ENCODE data around the gene HABP2. TPM values are rescaled to one million over a fixed set of nuclear protein-coding genes. Genes with fewer than 3 reads are reported as not detected.

HABP2 gene
- total and polyA plus RNA-seq, 4 donors: not detected

DNA sequence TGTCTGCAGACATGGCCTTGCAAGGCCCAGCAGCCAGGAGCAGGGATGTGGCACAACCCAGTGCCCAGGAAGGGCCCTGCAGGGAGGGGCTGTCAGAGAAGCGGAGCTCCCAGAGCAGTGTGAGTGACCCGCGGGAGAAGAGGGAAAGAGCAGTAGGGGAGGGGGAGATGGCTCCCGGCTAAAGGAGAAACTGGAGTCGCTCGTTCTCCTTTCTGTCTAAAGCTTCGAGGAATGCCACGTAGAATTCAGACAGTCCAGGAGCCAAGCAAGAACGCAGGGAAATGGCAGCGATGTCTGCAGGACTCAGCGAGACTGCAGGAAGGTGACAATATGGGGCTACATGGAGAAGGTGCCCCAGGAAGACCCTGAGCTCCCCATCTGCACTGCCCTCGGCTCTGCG, 22.4 kb upstream of the HABP2 start:
- DNase-seq (no peak), ATAC-seq (ENCODE audit: low FRiP score) (no peak)
- H3K36me3 ChIP-seq (ENCODE audit: control insufficient read depth in 1 of 2, insufficient read depth in 2 of 2, low read length in 1 of 2): no peaks in the 10 kb centered on the region

GRCh38 chr10:113532724-113533123, 20.1 kb upstream of the HABP2 start:
- Histone ChIP-seq H3K36me3 (ENCODE audit: control insufficient read depth in 1 of 2, insufficient read depth in 2 of 2, low read length in 1 of 2) (no peaks in the 10 kb centered on the region), H3K4me3 (ENCODE audit: low read length in 2 of 2) (no peak overlapping the region), H3K27ac (ENCODE audit: low read depth in 1 of 2, low read length in 2 of 2) (no peak overlapping the region), H3K9me3 (ENCODE audit: control insufficient read depth, low read length) (no peaks in the 10 kb centered on the region), H3K4me1 (ENCODE audit: control insufficient read depth in 1 of 2, insufficient read depth in 2 of 2, low read length in 2 of 2) (no peaks in the 10 kb centered on the region), H3K27me3 (ENCODE audit: control insufficient read depth in 1 of 2, insufficient read depth in 2 of 2, low read length in 1 of 2) (no peaks in the 10 kb centered on the region)
- 80 to 83% methylated on average over 3 of the region's 3 CpGs for WGBS, 2 donors
- ATAC-seq (ENCODE audit: low FRiP score) (no peak), DNase-seq (peak in 1 of 2 donors; percentile 50)
- intact Hi-C loops (cut with DNase I): no loop called here

More for the DNA sequence above, 22.4 kb upstream of the HABP2 start:
- Histone ChIP-seq H3K9me3 (ENCODE audit: control insufficient read depth, low read length) (no peaks in the 10 kb centered on the region), H3K27ac (ENCODE audit: low read depth in 1 of 2, low read length in 2 of 2) (no peak overlapping the region), H3K27me3 (ENCODE audit: control insufficient read depth in 1 of 2, insufficient read depth in 2 of 2, low read length in 1 of 2) (no peaks in the 10 kb centered on the region), H3K4me3 (ENCODE audit: low read length in 2 of 2) (no peak overlapping the region), H3K4me1 (ENCODE audit: control insufficient read depth in 1 of 2, insufficient read depth in 2 of 2, low read length in 2 of 2) (no peaks in the 10 kb centered on the region)
- WGBS, 2 donors: 67 to 79% methylated on average over 13 of the region's 13 CpGs
- intact Hi-C loops (cut with DNase I): no loop called here

DNA sequence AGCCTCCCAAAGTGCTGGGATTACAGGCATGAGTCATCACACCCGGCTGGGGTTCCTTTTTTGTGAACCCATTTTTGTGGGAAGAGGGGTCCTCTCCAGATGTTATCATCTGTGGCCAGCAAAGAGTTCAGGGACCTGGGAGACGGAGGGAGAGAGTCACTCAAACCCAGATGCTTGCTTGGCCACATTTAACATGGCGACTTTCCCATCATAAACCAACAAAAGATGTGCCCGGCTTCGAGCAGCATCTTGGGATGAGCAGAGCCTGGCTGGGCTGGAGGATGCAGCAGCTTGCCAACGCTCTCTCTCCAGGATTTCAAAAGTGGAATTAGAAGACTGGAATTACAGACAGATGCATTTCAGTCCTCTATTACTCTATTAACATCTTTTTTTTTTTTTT, 19.1 kb upstream of the HABP2 start:
- Histone ChIP-seq H3K4me1 (ENCODE audit: control insufficient read depth in 1 of 2, insufficient read depth in 2 of 2, low read length in 2 of 2) (no peaks in the 10 kb centered on the region), H3K4me3 (ENCODE audit: low read length in 2 of 2) (no peak overlapping the region), H3K27me3 (ENCODE audit: control insufficient read depth in 1 of 2, insufficient read depth in 2 of 2, low read length in 1 of 2) (no peaks in the 10 kb centered on the region), H3K9me3 (ENCODE audit: control insufficient read depth, low read length) (no peaks in the 10 kb centered on the region), H3K27ac (ENCODE audit: low read depth in 1 of 2, low read length in 2 of 2) (no peak overlapping the region), H3K36me3 (ENCODE audit: control insufficient read depth in 1 of 2, insufficient read depth in 2 of 2, low read length in 1 of 2) (no peaks in the 10 kb centered on the region)
- 91 to 93% methylated on average over 6 of the region's 6 CpGs for WGBS, 2 donors
- DNase-seq (no peak), ATAC-seq (ENCODE audit: low FRiP score) (no peak)
- intact Hi-C loops (cut with DNase I): no loop called here

DNA sequence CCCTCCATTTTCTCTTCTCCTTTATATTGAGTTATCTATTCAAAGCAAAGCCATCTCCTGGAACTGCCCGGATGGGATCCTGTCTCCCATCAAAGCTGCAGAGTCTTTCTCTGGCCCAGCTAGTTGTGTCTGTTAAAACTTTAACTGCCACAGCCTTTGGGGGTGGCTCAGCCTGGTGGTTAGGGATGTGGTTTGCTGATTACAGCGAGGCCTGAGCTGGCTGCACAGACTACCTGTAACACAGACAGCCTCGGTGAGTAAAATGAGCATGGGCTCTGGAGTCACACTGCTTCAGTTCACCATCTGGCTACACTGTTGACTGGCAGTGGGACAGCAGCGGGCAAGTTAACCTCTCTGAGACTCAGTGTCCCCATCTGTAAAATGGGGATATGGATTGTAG, 18.4 kb upstream of the HABP2 start:
- no peaks in the 10 kb centered on the region for H3K4me1 ChIP-seq (ENCODE audit: control insufficient read depth in 1 of 2, insufficient read depth in 2 of 2, low read length in 2 of 2)
- no peak overlapping the region for H3K27ac ChIP-seq (ENCODE audit: low read depth in 1 of 2, low read length in 2 of 2)
- H3K27me3 ChIP-seq (ENCODE audit: control insufficient read depth in 1 of 2, insufficient read depth in 2 of 2, low read length in 1 of 2): no peaks in the 10 kb centered on the region
- H3K36me3 ChIP-seq (ENCODE audit: control insufficient read depth in 1 of 2, insufficient read depth in 2 of 2, low read length in 1 of 2): no peaks in the 10 kb centered on the region
- no peak for DNase-seq
- H3K4me3 ChIP-seq (ENCODE audit: low read length in 2 of 2): no peak overlapping the region
- intact Hi-C loops (cut with DNase I): no loop called here
- WGBS, 2 donors: 86 to 88% methylated on average over 4 of the region's 4 CpGs
- ATAC-seq (ENCODE audit: low FRiP score): no peak
- no peaks in the 10 kb centered on the region for H3K9me3 ChIP-seq (ENCODE audit: control insufficient read depth, low read length)

DNA sequence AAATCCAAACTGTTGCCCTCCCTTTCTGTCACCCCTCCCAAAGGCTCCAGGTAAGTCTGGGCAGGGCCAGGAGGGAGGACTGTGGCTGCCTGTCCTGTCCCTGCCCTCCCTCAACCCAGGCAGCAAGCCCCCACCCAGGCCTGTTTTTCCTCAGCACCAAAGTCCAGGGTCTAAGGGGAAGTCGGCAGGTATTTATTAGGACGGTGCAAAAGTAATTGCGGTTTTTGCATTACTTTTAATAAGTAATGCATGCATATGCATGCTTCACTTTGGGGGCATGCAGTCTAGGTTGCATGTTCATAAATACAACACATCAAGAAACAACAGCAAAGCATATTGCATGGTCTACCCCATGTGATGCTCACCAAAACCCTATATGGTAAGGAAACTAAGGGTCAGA, 15.2 kb upstream of the HABP2 start:
- H3K27ac ChIP-seq (ENCODE audit: low read depth in 1 of 2, low read length in 2 of 2): no peak overlapping the region
- intact Hi-C loops (cut with DNase I): no loop called here
- H3K36me3 ChIP-seq (ENCODE audit: control insufficient read depth in 1 of 2, insufficient read depth in 2 of 2, low read length in 1 of 2): no peaks in the 10 kb centered on the region
- no peak for DNase-seq
- 86 to 88% methylated on average over 3 of the region's 3 CpGs for WGBS, 2 donors
- H3K9me3 ChIP-seq (ENCODE audit: control insufficient read depth, low read length): no peaks in the 10 kb centered on the region
- no peaks in the 10 kb centered on the region for H3K4me1 ChIP-seq (ENCODE audit: control insufficient read depth in 1 of 2, insufficient read depth in 2 of 2, low read length in 2 of 2)
- H3K4me3 ChIP-seq (ENCODE audit: low read length in 2 of 2): no peak overlapping the region
- no peaks in the 10 kb centered on the region for H3K27me3 ChIP-seq (ENCODE audit: control insufficient read depth in 1 of 2, insufficient read depth in 2 of 2, low read length in 1 of 2)
- ATAC-seq (ENCODE audit: low FRiP score): no peak

DNA sequence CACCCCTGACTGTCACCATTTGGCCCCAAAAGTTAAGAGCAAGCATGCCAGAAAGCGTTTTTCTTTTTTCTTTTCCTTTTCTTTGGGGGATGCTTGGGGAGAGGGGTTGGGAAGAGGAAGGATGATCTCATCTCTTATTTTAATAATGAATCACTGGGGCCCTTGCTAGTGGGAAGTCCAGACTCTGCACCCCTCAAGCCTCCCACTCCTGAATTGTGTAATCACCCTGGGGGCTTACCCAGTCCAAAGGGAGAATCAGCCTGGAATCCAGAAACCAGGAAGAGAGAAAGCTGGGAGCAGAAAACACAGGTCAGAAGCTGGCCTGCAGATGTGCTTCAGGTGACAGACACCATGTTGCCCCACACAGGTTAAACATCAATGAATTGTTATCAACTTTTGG, 14.7 kb upstream of the HABP2 start:
- intact Hi-C loops (cut with DNase I): no loop called here
- H3K36me3 ChIP-seq (ENCODE audit: control insufficient read depth in 1 of 2, insufficient read depth in 2 of 2, low read length in 1 of 2): no peaks in the 10 kb centered on the region
- WGBS, 2 donors: 88 to 89% methylated on average over 1 of the region's 1 CpG

DNA sequence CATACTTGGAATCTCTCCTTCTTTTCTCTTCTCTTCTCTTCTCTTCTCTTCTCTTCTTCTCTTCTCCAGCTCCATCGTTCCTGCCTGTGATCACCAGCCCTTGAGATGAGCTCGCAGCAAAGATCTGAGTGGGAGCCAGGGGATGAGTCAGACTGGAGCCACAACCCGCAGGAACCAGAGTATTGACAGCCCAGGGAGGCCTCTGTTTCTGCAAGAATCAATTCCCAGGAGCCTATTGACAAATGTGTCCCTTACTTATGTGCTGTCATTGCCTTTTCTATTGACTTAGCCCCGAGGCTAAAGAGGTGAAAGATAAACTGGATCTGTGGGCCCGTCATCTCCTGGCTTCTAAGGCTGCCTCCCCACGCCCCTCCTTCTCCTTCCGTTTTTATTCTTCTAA, 13.1 kb upstream of the HABP2 start:
- 69 to 74% methylated on average over 7 of the region's 7 CpGs for WGBS, 2 donors
- DNase-seq (peak in 1 of 2 donors; percentile 70), ATAC-seq (ENCODE audit: low FRiP score) (no peak)
- Histone ChIP-seq H3K27me3 (ENCODE audit: control insufficient read depth in 1 of 2, insufficient read depth in 2 of 2, low read length in 1 of 2) (no peaks in the 10 kb centered on the region), H3K4me1 (ENCODE audit: control insufficient read depth in 1 of 2, insufficient read depth in 2 of 2, low read length in 2 of 2) (no peaks in the 10 kb centered on the region), H3K9me3 (ENCODE audit: control insufficient read depth, low read length) (no peaks in the 10 kb centered on the region), H3K36me3 (ENCODE audit: control insufficient read depth in 1 of 2, insufficient read depth in 2 of 2, low read length in 1 of 2) (no peaks in the 10 kb centered on the region), H3K27ac (ENCODE audit: low read depth in 1 of 2, low read length in 2 of 2) (no peak overlapping the region), H3K4me3 (ENCODE audit: low read length in 2 of 2) (no peak overlapping the region)
- intact Hi-C loops (cut with DNase I): no loop called here

More for the DNA sequence above, 14.7 kb upstream of the HABP2 start:
- H3K4me3 ChIP-seq (ENCODE audit: low read length in 2 of 2): no peak overlapping the region
- DNase-seq (no peak), ATAC-seq (ENCODE audit: low FRiP score) (no peak)
- no peak overlapping the region for H3K27ac ChIP-seq (ENCODE audit: low read depth in 1 of 2, low read length in 2 of 2)
- H3K4me1 ChIP-seq (ENCODE audit: control insufficient read depth in 1 of 2, insufficient read depth in 2 of 2, low read length in 2 of 2): no peaks in the 10 kb centered on the region
- H3K9me3 ChIP-seq (ENCODE audit: control insufficient read depth, low read length): no peaks in the 10 kb centered on the region
- H3K27me3 ChIP-seq (ENCODE audit: control insufficient read depth in 1 of 2, insufficient read depth in 2 of 2, low read length in 1 of 2): no peaks in the 10 kb centered on the region

GRCh38 chr10:113540845-113541548, 11.9 kb upstream of the HABP2 start:
- no peaks in the 10 kb centered on the region for H3K36me3 ChIP-seq (ENCODE audit: control insufficient read depth in 1 of 2, insufficient read depth in 2 of 2, low read length in 1 of 2)
- WGBS, 2 donors: 82 to 83% methylated on average over 7 of the region's 7 CpGs
- no peaks in the 10 kb centered on the region for H3K27me3 ChIP-seq (ENCODE audit: control insufficient read depth in 1 of 2, insufficient read depth in 2 of 2, low read length in 1 of 2)
- no peak overlapping the region for H3K4me3 ChIP-seq (ENCODE audit: low read length in 2 of 2)
- intact Hi-C loops (cut with DNase I): no loop called here
- no peaks in the 10 kb centered on the region for H3K9me3 ChIP-seq (ENCODE audit: control insufficient read depth, low read length)
- no peaks in the 10 kb centered on the region for H3K4me1 ChIP-seq (ENCODE audit: control insufficient read depth in 1 of 2, insufficient read depth in 2 of 2, low read length in 2 of 2)
- DNase-seq (no peak), ATAC-seq (ENCODE audit: low FRiP score) (no peak)
- H3K27ac ChIP-seq (ENCODE audit: low read depth in 1 of 2, low read length in 2 of 2): no peak overlapping the region

GRCh38 chr10:113541549-113541927, 11.3 kb upstream of the HABP2 start:
- H3K27ac ChIP-seq (ENCODE audit: low read depth in 1 of 2, low read length in 2 of 2): no peak overlapping the region
- WGBS, 2 donors: 34 to 39% methylated on average over 1 of the region's 1 CpG
- no peaks in the 10 kb centered on the region for H3K9me3 ChIP-seq (ENCODE audit: control insufficient read depth, low read length)
- H3K4me3 ChIP-seq (ENCODE audit: low read length in 2 of 2): no peak overlapping the region
- H3K4me1 ChIP-seq (ENCODE audit: control insufficient read depth in 1 of 2, insufficient read depth in 2 of 2, low read length in 2 of 2): no peaks in the 10 kb centered on the region
- ATAC-seq (ENCODE audit: low FRiP score) (no peak), DNase-seq (no peak)
- intact Hi-C loops (cut with DNase I): no loop called here
- no peaks in the 10 kb centered on the region for H3K27me3 ChIP-seq (ENCODE audit: control insufficient read depth in 1 of 2, insufficient read depth in 2 of 2, low read length in 1 of 2)
- no peaks in the 10 kb centered on the region for H3K36me3 ChIP-seq (ENCODE audit: control insufficient read depth in 1 of 2, insufficient read depth in 2 of 2, low read length in 1 of 2)

All from aorta (tissue), 5 donors.